Activated CD8-positive, alpha-beta T cell treated with anti-CD3 and anti-CD28 coated beads for 36 hours (primary cell): ENCODE measurements around the gene NCOA5. TPM values are rescaled to one million over a fixed set of nuclear protein-coding genes. Genes with fewer than 3 reads are reported as not detected.
A peak's percentile ranks its signal among the peaks of the same experiment; 100 is the strongest.

Experiments used
- ATAC-seq: fragments of 200-7000 bp; cut with Tn5 transposase; one replicate; pipeline ENCODE4 v1.10.0; 2021; ENCODE audit warnings: mild to moderate bottlenecking, moderate library complexity
- CTCF ChIA-PET: fragments of 350-600 bp; sonication (Branson Sonifier 250); formaldehyde crosslinking; loops from one replicate; lab custom pipeline; 2021; ENCODE audit warnings: antibody characterized with exemption; lab: Charles Lee
- POLR2A ChIA-PET: fragments of 350-600 bp; sonication (Branson Sonifier 250); formaldehyde crosslinking; loops from one replicate; lab custom pipeline; 2021; ENCODE audit warnings: antibody characterized with exemption; lab: Charles Lee
- DNase-seq: peaks from one replicate; pipeline ENCODE4 v3.0.0-alpha.2; 2020
- H3K27ac Mint-ChIP-seq: one replicate; pipeline ENCODE4 v1.8.0; 2021; ENCODE audit warnings: mild to moderate bottlenecking, mixed read lengths
- H3K27me3 Mint-ChIP-seq: one replicate; pipeline ENCODE4 v1.8.0; 2021; ENCODE audit warnings: mixed read lengths
- H3K36me3 Mint-ChIP-seq: one replicate; pipeline ENCODE4 v1.8.0; 2021; ENCODE audit warnings: low read depth, mixed read lengths
- H3K4me1 Mint-ChIP-seq: one replicate; pipeline ENCODE4 v1.8.0; 2021; ENCODE audit warnings: low read depth, mixed read lengths
- H3K4me3 Mint-ChIP-seq: one replicate; pipeline ENCODE4 v1.8.0; 2021; ENCODE audit warnings: mild to moderate bottlenecking, moderate library complexity, mixed read lengths
- H3K9me3 Mint-ChIP-seq: one replicate; pipeline ENCODE4 v1.8.0; 2021; ENCODE audit warnings: mixed read lengths
- intact Hi-C: fragments of 100-400 bp; cut with micrococcal nuclease; formaldehyde crosslinking; loops from one replicate; pipeline ENCODE4 v1.10.0; 2022
- total RNA-seq, 2 experiments: library from RNA; stranded (reverse); gene quantifications; one replicate each; pipeline ENCODE4 v1.2.3, GENCODE V29; 2021
- TF ChIP-seq, protein P1 (sequence below): fragments of 200-600 bp; IDR thresholded peaks from one replicate; pipeline ENCODE4 v1.8.0; 2022; ENCODE audit warnings: antibody characterized with exemption, mild to moderate bottlenecking

The NCOA5 gene
- total RNA-seq, 2 experiments from 2014 or later: 13.1 to 16.8 TPM

DNA sequence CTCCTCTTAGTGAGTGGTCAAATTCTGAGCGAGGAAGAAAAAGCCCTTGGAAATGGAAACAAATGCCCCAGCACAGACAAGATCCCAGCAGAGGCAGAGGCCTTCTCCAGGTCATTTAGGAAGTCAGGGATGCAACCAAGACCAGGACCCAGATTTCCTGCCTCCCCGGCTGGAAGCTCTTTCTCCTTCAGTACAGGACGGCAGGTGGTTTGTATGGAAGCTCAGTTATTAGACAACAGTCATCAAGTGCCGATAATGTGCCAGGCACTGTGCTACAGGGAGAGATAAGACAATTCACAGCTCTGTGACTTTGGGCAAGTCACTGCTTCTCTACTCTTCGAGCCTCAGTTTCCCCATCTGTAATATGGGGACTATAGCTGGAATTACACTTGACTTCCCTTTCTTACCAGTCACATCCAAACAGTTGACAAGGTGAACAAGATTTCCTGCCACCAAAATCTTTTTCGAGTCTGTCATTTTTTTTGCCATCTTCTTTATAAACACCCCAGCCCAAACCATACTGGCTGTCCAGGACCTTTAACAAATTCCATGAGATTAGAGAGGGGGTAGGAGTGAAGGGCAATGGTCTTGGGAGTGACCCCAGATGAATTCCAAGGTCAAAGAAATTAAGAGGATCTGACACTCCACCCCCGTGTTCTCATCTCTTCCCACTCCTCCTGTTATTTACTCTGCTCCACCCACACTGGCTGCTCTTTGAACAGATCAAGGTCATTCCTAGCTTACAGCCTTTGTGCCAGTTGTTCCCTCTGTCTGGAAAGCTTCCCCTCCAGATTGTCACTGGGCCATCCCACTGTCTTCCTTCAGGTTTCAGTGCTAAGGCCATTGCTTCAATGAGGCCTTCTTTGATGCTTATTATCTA is 75.0 kb downstream of the NCOA5 start:
- TF ChIP-seq, protein P1, sequence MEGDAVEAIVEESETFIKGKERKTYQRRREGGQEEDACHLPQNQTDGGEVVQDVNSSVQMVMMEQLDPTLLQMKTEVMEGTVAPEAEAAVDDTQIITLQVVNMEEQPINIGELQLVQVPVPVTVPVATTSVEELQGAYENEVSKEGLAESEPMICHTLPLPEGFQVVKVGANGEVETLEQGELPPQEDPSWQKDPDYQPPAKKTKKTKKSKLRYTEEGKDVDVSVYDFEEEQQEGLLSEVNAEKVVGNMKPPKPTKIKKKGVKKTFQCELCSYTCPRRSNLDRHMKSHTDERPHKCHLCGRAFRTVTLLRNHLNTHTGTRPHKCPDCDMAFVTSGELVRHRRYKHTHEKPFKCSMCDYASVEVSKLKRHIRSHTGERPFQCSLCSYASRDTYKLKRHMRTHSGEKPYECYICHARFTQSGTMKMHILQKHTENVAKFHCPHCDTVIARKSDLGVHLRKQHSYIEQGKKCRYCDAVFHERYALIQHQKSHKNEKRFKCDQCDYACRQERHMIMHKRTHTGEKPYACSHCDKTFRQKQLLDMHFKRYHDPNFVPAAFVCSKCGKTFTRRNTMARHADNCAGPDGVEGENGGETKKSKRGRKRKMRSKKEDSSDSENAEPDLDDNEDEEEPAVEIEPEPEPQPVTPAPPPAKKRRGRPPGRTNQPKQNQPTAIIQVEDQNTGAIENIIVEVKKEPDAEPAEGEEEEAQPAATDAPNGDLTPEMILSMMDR: no peak
- H3K9me3 Mint-ChIP-seq: no peaks in the 10 kb centered on the region
- H3K4me1 Mint-ChIP-seq: peaks cover 36% of the 10 kb centered on the region
- H3K4me3 Mint-ChIP-seq: peak overlapping the region; percentile 16
- ChIA-PET CTCF (interaction anchor here (0.7 to 4.7 kb wide), 33 partner anchors 8 to 346 kb away, joined by 3 to 82 read pairs (median 7); partner anchors contain the start of genes SLC12A5 and ZNF335), POLR2A (interaction anchor here (1.3 kb wide), 1 partner anchor 27 kb away, joined by 4 read pairs; no protein-coding TSS in a partner anchor)
- no peaks in the 10 kb centered on the region for H3K36me3 Mint-ChIP-seq
- ATAC-seq: no peak
- intact Hi-C loops: no loop called here
- H3K27me3 Mint-ChIP-seq: peaks cover 54% of the 10 kb centered on the region
- DNase-seq: no peak
- H3K27ac Mint-ChIP-seq: no peak overlapping the region

DNA sequence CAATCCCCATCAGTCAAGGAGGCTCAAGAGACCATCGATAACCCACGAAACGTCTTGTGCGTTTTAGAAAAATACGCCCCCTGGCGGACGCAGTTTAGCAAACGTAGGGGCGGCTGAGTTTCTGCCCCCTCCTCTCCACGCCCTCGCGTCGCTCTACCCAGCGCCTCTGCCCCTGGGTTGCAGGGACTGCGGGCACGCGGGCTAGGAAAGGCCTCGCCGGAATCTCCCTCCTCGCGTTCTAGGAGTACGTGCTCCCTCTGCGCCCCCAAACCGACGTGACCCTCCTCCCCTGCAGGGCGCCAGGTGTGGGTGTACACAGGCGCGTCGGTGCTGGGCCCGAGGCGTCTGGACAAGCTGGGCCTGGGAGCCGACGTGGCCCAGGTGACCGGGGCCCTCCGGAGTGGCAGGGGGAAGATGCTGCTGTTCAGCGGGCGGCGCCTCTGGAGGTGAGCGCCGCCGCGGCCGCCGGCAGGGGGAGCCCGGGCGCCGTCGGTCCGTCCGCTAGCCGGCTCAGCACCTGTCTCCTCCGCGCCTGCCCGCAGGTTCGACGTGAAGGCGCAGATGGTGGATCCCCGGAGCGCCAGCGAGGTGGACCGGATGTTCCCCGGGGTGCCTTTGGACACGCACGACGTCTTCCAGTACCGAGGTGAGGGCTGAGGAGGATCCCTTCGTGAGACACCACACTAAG is 75.8 kb downstream of the NCOA5 start:
- H3K27me3 Mint-ChIP-seq: peaks cover 62% of the 10 kb centered on the region
- no peaks in the 10 kb centered on the region for H3K9me3 Mint-ChIP-seq
- ChIA-PET CTCF (interaction anchor here (0.7 to 4.7 kb wide), 46 partner anchors 9 to 424 kb away, joined by 3 to 82 read pairs (median 5); partner anchors contain the start of genes ACOT8, ELMO2, SLC12A5 and ZNF335), POLR2A (interaction anchor here (1.3 kb wide), 1 partner anchor 27 kb away, joined by 4 read pairs; no protein-coding TSS in a partner anchor)
- intact Hi-C loops: no loop called here
- H3K4me3 Mint-ChIP-seq: peak overlapping the region; percentile 44
- DNase-seq (peak; percentile 83), ATAC-seq (peak; percentile 86)
- H3K27ac Mint-ChIP-seq: no peak overlapping the region
- TF ChIP-seq, protein P1: peak; percentile 99
- H3K36me3 Mint-ChIP-seq: no peaks in the 10 kb centered on the region
- H3K4me1 Mint-ChIP-seq: peaks cover 42% of the 10 kb centered on the region

DNA sequence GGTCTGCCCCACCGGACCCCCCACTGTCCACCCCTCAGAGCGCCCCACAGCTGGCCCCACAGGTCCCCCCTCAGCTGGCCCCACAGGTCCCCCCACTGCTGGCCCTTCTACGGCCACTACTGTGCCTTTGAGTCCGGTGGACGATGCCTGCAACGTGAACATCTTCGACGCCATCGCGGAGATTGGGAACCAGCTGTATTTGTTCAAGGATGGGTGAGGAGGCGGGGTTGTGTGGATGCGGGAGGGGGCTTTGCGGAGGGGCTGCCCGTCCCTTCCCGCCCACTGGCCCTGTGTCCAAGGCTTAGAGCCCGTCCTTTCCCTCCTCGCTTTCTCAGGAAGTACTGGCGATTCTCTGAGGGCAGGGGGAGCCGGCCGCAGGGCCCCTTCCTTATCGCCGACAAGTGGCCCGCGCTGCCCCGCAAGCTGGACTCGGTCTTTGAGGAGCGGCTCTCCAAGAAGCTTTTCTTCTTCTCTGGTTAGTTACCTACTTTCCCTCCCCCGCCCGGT is 76.4 kb downstream of the NCOA5 start:
- H3K36me3 Mint-ChIP-seq: no peaks in the 10 kb centered on the region
- ATAC-seq (no peak), DNase-seq (no peak)
- no peaks in the 10 kb centered on the region for H3K9me3 Mint-ChIP-seq
- ChIA-PET CTCF (interaction anchor here (0.7 to 4.7 kb wide), 37 partner anchors 8 to 425 kb away, joined by 3 to 82 read pairs (median 6); partner anchors contain the start of genes ACOT8, ELMO2, SLC12A5 and ZNF335), POLR2A (no interaction called here)
- peaks cover 48% of the 10 kb centered on the region for H3K4me1 Mint-ChIP-seq
- intact Hi-C loops: no loop called here
- H3K27ac Mint-ChIP-seq: no peak overlapping the region
- no peak overlapping the region for H3K4me3 Mint-ChIP-seq
- peaks cover 67% of the 10 kb centered on the region for H3K27me3 Mint-ChIP-seq
- TF ChIP-seq, protein P1: no peak

DNA sequence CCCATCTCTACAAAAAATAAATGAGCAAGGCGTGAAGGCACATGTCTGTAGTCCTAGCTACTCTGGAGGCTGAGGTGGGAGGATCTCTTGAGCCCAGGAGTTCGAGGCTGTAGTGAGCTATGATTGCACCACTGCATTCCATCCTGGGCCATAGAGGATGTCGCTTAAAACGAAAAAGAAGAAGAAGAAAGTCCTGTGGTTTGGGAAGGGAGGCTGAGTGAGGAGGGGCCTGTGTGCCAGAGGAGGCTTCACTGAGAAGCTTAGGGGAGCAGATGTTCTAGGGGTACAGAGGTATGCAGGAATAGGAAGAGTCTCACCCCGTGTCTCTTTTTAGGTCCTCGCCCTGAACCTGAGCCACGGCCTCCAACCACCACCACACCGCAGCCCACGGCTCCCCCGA is 76.8 kb downstream of the NCOA5 start:
- no peak overlapping the region for H3K27ac Mint-ChIP-seq
- peaks cover 52% of the 10 kb centered on the region for H3K4me1 Mint-ChIP-seq
- no peaks in the 10 kb centered on the region for H3K9me3 Mint-ChIP-seq
- H3K27me3 Mint-ChIP-seq: peaks cover 64% of the 10 kb centered on the region
- ATAC-seq (no peak), DNase-seq (no peak)
- H3K36me3 Mint-ChIP-seq: no peaks in the 10 kb centered on the region
- POLR2A ChIA-PET: no interaction called here
- CTCF ChIA-PET: interaction anchor here (0.7 to 4.7 kb wide), 34 partner anchors 8 to 425 kb away, joined by 3 to 82 read pairs (median 6); partner anchors contain the start of genes ACOT8, ELMO2, SLC12A5 and ZNF335
- intact Hi-C loops: no loop called here
- TF ChIP-seq, protein P1: no peak
- H3K4me3 Mint-ChIP-seq: no peak overlapping the region
